ENCODE data around the gene PICALM.
"Not testable (repeated sequence)": the region's sequence is repeated elsewhere in the genome, so short reads cannot be mapped to it uniquely, and the experiment has no call there.

PICALM gene

GRCh38 chr11:86068951-86069407, at the start of gene PICALM:
TSS of gene PICALM (minus strand) at chr11:86069084. CDS start at chr11:86068780, 304 bp downstream.
- peak; percentile 96 for DNase-seq

- DNase-seq, result no peak
Measured at GRCh38 chr11:86118253-86118652, 49.4 kb upstream of the PICALM start.

GRCh38 chr11:86117712-86118063, 48.8 kb upstream of the PICALM start:
- DNase-seq, result no peak

- DNase-seq, result no peak
Measured at GRCh38 chr11:86117001-86117711, 48.3 kb upstream of the PICALM start.

DNA sequence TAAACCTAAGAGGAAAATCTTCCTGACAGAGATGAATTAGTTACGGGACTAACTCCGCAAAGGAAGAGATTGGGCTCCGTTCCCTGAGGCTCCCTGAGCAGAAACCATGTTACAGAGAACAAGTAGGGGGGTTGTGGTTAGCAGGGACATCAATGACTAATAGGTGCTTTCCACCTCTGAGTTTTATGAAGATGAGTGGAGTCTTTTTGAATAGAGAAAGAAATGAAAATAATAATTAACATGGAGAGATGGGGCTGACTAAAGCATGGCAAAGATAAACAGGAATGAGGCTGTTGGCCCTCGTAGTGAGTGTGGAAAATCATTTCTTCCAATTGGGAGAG, 47.5 kb upstream of the PICALM start:
- DNase-seq, result no peak

GRCh38 chr11:86115542-86116385, 46.9 kb upstream of the PICALM start:
- no peak for DNase-seq

DNA sequence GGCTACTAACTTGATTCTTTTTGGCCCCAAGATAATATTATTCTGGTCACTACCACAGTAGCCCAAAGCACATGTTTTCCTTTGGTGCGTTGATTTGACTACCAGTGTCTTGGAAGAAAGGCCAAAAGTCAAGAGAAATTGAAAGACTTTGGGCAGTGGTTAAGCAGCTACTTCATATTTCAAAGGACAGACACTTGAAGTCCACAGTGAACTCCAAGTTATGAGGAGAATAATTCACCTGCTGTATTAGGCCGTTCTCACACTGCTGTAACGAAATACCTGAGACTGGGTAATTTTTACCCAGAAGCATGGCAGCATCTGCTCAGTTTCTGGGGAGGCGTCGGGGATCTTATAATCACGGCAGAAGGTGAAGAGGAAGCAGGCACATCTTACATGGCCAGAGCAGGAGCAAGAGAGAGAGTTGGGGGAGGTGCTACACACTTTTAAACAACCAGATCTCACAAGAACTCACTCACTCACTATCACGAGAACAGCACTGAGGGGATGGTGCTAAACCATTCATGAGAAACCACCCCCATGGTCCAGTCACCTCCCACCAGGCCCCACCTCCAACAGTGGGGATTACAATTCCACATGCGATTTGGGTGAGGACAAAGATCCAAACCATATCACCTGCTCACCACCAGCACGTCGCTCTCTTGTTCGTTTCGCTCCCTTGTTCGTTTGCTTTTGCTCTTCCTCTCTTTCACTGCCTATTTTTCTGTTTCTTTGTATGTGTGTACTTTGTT, 40.2 kb upstream of the PICALM start:
- no peak for DNase-seq

DNA sequence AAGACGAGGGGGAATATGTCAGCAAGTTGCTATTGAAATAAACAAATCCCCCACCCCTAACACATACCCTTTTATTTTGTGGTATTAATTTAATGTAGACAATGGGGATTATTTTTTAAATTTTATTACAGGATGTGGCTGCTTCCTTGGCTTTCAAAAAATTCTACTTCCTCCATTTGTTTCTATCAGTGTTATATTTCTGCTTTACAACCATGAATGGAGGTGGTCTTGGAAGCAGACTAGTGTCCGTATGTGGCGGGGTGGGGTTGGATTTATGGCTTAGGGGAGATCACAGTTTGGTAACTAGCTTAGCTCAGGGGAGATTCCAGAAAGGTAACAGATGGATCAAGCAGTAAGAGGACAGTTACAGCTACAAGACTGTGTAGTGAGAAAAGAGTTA, 39.3 kb upstream of the PICALM start:
- no peak for DNase-seq

DNA sequence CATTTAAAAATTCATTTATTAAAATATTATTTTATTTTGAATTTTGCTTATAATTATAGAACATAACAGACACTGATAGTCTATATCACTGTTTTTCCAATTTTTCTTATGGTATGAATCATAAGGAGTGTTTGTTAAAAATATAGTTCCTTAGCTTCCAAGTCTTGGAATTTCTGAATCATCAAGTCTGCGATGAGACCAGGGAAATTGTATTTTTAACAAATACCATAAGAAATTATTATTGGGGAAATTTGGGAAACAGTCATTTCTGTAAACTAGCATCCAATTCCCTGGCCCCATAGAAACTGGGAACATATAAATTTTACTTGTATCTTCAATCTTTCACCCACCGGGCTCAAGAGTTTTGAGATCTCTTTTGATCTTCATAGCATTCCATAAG, 38.0 kb upstream of the PICALM start:
- no peak for DNase-seq

DNA sequence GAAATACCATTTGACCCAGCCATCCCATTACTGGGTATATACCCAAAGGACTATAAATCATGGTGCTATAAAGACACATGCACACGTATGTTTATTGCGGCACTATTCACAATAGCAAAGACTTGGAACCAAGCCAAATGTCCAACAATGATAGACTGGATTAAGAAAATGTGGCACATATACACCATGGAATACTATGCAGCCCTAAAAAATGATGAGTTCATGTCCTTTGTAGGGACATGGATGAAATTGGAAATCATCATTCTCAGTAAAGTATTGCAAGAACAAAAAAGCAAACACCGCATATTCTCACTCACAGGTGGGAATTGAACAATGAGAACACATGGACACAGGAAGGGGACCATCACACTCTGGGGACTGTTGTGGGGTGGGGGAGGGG, 37.1 kb upstream of the PICALM start:
- DNase-seq, result not testable (repeated sequence)

DNA sequence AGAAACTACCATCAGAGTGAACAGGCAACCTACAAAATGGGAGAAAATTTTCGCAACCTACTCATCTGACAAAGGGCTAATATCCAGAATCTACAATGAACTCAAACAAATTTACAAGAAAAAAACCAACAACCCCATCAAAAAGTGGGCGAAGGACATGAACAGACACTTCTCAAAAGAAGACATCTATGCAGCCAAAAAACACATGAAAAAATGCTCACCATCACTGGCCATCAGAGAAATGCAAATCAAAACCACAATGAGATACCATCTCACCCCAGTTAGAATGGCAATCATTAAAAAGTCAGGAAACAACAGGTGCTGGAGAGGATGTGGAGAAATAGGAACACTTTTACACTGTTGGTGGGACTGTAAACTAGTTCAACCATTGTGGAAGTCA, 36.7 kb upstream of the PICALM start:
- DNase-seq, result not testable (repeated sequence)

GRCh38 chr11:86103808-86104207, 34.9 kb upstream of the PICALM start:
- no peak for DNase-seq

DNA sequence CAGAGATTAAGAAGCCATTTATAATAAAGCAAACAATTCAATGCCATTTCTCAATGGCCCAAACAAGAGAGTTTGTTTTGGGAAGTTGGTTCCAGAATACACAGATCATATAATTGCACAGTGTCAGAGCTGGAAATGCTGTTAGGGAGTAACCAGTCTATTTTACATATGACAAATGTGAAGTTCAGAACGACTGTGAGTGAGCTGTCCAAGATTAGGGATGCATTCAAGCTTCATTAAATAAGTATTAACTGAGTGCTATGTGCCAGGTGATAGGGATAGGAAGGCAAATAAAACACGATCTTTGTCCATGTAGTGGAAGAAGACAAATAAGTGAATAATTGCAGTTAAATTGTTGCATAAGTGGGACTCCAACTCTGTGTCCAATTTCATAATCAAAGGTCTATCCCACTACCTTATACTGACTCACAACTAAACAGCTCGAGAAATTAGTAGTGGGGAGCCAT, 33.1 kb upstream of the PICALM start:
- no peak for DNase-seq

DNA sequence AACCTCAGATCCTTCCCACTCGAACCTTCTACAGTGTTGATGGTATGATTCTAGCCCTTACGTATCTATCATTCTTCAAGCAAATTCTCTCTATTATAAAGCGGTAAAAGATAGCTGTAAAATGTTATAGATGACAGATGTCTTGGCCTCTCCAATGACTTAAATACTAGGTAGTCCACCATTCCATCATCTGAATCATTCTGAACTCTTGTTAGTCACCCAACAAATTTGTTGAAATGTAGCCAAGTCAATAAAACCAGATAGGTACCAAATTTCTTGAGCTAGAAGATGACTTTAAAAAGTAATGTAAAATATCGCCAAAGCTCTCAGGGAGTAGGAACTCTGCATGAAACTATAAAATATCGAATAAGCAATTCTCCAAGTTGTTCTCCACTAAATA, 32.6 kb upstream of the PICALM start:
- no peak for DNase-seq

DNA sequence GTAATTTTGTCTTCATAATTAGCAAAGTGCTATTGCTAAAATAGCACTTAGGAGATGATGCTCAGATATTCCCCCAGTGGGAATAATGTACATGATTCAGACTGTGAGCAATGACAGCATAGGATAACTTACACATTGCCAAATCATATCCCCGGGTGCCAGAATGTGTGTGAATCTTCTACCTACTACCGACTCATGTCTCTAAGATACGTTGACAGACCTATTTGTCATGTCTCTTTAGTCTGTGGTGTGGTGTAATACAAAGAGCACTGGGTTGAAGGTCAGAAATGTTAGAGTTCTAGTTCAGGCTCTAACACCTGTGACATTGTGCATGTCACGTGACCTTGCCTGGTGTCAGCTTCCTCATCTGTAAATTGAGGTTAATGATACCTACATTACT, 31.0 kb upstream of the PICALM start:
- DNase-seq, result no peak

- no peak for DNase-seq
Measured at GRCh38 chr11:86097980-86098379, 29.1 kb upstream of the PICALM start.

GRCh38 chr11:86091566-86091965, 22.7 kb upstream of the PICALM start:
- no peak for DNase-seq

DNA sequence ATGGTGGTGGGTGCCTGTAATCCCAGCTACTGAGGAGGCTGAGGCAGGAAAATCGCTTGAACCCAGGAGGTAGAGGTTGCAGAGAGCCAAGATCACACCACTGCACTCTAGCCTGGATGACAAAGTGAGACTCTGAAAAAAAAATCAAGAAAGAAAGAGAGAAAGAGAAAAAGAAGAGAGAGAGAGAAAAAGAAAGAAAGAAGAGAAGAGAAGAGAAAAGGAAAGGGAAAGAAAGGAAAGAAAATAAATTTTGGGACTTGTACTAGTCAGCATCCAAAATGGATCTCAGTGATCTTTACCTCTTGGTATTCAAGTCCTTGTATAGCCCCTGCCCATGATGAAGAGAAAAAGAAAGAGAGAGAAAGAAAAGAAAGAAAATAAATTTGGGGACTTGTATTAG, 22.2 kb upstream of the PICALM start:
- DNase-seq, result no peak

DNA sequence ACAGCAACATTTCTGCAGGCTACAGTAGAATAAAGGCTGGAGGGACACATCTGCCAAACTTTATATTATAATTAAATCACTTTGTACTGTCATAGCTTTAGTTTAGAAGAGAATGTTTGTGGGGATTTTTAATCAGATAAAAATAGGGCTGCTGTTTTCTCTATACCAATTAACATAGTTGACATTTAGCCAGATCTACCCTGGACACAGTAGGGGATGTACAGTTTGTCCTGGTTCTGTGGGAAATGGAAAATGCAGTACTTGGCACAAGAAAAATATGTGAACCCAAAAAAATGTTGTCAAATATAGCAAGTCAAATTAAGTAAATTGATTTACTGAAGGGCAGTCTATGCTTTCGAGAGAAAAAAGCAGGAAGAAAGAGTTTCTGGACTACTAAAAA, 20.8 kb upstream of the PICALM start:
- no peak for DNase-seq

DNA sequence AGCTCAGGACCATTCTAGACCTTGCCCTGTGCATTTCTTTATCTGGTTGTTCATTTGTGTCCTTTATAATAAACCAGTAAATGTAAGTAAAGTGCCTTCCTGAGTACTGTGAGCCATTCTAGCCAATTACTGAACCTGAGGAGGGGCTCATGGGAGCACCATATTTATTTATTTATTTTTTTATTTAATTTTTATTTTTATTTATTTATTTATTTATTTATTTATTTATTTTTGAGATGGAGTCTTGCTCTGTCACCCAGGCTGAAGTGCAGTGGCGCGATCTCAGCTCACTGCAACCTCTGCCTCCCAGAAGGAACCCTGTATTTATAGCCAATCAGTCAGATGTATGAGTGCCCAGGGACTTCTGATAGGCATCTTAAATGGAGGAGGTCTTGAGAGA, 18.8 kb upstream of the PICALM start:
- DNase-seq, result not testable (repeated sequence)

DNA sequence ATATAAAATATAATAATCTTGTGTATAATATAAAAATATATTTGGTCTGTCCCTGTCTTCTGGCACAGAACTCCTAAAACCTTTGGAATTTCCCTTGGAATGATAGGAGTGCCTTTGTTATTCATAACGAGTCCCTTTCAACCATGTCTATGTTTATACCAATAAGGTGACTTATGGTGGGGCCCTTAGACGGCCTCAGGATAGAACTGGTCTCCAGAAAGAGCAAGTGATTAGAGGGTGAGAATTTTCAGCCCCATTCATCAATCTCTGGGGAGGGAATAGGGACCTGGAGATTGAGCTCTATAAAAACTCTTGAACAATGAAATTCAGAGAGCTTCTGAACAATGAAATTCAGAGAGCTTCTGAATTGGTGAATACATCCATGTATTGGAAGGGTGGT, 18.4 kb upstream of the PICALM start:
- no peak for DNase-seq

- no peak for DNase-seq
Measured at GRCh38 chr11:86081455-86081854, 12.6 kb upstream of the PICALM start.

GRCh38 chr11:86079421-86079820, 10.5 kb upstream of the PICALM start:
- DNase-seq, result no peak

GRCh38 chr11:86073948-86074347, 5.1 kb upstream of the PICALM start:
- DNase-seq, result no peak
